DND-41 (cell line): ENCODE data around the gene TBC1D20.

Experiments used
- ATAC-seq: fragments of 200-7000 bp; cut with Tn5 transposase; 3 replicates; pipeline ENCODE4 v1.9.1; 2021; ENCODE audit warnings: low read depth; ENCODE audit not compliant: insufficient read depth
- DNase-seq: peaks from one replicate; pipeline ENCODE4 v3.0.0-alpha.2; 2020
- H2AFZ ChIP-seq: 2 replicates; pipeline ENCODE4 v1.6.0; 2012; ENCODE audit warnings: low read depth, low read length
- H3K27ac ChIP-seq: 2 replicates; pipeline ENCODE4 v1.5.1; 2012; ENCODE audit warnings: low read length, inconsistent platforms
- H3K27me3 ChIP-seq: fragments of 200-600 bp; sonication (generic); 2 replicates; pipeline ENCODE4 v1.6.0; 2012; ENCODE audit warnings: low read length, mild to moderate bottlenecking, inconsistent platforms; ENCODE audit not compliant: insufficient read depth, poor library complexity
- H3K36me3 ChIP-seq: 2 replicates; pipeline ENCODE4 v1.5.1; 2012; ENCODE audit warnings: low read length, inconsistent platforms; ENCODE audit not compliant: insufficient read depth
- H3K4me1 ChIP-seq: 2 replicates; pipeline ENCODE4 v1.5.1; 2012; ENCODE audit warnings: mild to moderate bottlenecking, low read length; ENCODE audit not compliant: insufficient read depth
- H3K4me2 ChIP-seq: 2 replicates; pipeline ENCODE4 v1.6.0; 2012; ENCODE audit warnings: mild to moderate bottlenecking, moderate library complexity, low read length, inconsistent platforms; ENCODE audit not compliant: insufficient read depth
- H3K4me3 ChIP-seq, 2 experiments: fragments of 200-600 bp in 1 of 2; shearing (Covaris generic) in 1 of 2; 2 replicates each; pipeline ENCODE4 v1.5.1; 2012 to 2016; ENCODE audit warnings: inconsistent platforms in 2 of 2, low read length in 2 of 2, mild to moderate bottlenecking in 2 of 2, low read depth in 1 of 2, moderate library complexity in 1 of 2
- H3K79me2 ChIP-seq: 2 replicates; pipeline ENCODE4 v1.6.0; 2012; ENCODE audit warnings: low read length, inconsistent platforms; ENCODE audit not compliant: insufficient read depth
- H3K9ac ChIP-seq: 2 replicates; pipeline ENCODE4 v1.6.0; 2012; ENCODE audit warnings: low read depth, mild to moderate bottlenecking, inconsistent platforms, low read length, moderate library complexity
- H3K9me3 ChIP-seq: 2 replicates; pipeline ENCODE4 v1.5.1; 2012; ENCODE audit warnings: low read length, moderate library complexity, mild to moderate bottlenecking, inconsistent platforms; ENCODE audit not compliant: insufficient read depth, severe bottlenecking
- H4K20me1 ChIP-seq: 2 replicates; pipeline ENCODE4 v1.6.0; 2012; ENCODE audit warnings: low read length; ENCODE audit not compliant: insufficient read depth
- EZH2 ChIP-seq: IDR thresholded peaks from 3 replicates; pipeline ENCODE4 v1.6.1; 2012; ENCODE audit warnings: borderline replicate concordance, low read depth, mild to moderate bottlenecking, moderate library complexity, low read length, inconsistent platforms; ENCODE audit not compliant: severe bottlenecking
- TF ChIP-seq, protein P1 (sequence below): IDR thresholded peaks from 2 replicates; pipeline ENCODE4 v1.5.1; 2012; ENCODE audit warnings: borderline replicate concordance, low read length, moderate library complexity, mild to moderate bottlenecking; ENCODE audit not compliant: poor library complexity, severe bottlenecking; ENCODE audit errors: extremely low read depth

Gene TBC1D20

GRCh38 chr20:475463-476357 lies 13.4 kb upstream of the TBC1D20 start:
- H3K27ac ChIP-seq = no peak overlapping the region
- no peak for DNase-seq
- H3K9ac ChIP-seq = no peak overlapping the region
- TF ChIP-seq, protein P1, sequence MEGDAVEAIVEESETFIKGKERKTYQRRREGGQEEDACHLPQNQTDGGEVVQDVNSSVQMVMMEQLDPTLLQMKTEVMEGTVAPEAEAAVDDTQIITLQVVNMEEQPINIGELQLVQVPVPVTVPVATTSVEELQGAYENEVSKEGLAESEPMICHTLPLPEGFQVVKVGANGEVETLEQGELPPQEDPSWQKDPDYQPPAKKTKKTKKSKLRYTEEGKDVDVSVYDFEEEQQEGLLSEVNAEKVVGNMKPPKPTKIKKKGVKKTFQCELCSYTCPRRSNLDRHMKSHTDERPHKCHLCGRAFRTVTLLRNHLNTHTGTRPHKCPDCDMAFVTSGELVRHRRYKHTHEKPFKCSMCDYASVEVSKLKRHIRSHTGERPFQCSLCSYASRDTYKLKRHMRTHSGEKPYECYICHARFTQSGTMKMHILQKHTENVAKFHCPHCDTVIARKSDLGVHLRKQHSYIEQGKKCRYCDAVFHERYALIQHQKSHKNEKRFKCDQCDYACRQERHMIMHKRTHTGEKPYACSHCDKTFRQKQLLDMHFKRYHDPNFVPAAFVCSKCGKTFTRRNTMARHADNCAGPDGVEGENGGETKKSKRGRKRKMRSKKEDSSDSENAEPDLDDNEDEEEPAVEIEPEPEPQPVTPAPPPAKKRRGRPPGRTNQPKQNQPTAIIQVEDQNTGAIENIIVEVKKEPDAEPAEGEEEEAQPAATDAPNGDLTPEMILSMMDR = no peak
- no peak for TF ChIP-seq EZH2
- H3K4me2 ChIP-seq = no peak overlapping the region
- H3K4me1 ChIP-seq = no peaks in the 10 kb centered on the region
- no peak for ATAC-seq
- peaks cover 12% of the 10 kb centered on the region for H3K9me3 ChIP-seq
- H3K79me2 ChIP-seq = no peaks in the 10 kb centered on the region
- no peak overlapping the region for H3K4me3 ChIP-seq
- H2AFZ ChIP-seq = no peak overlapping the region
- H3K36me3 ChIP-seq = peaks cover 53% of the 10 kb centered on the region
- no peaks in the 10 kb centered on the region for H3K27me3 ChIP-seq
- H4K20me1 ChIP-seq = peaks cover 10% of the 10 kb centered on the region; the same call in 1 of the 2 replicates

- H3K79me2 ChIP-seq = no peaks in the 10 kb centered on the region
- peaks cover 22% of the 10 kb centered on the region for H3K9me3 ChIP-seq
- no peak overlapping the region for H3K9ac ChIP-seq
- no peak overlapping the region for H3K27ac ChIP-seq
- H3K4me3 ChIP-seq = no peak overlapping the region
- ATAC-seq (no peak), DNase-seq (no peak)
- no peak overlapping the region for H2AFZ ChIP-seq
- H4K20me1 ChIP-seq = peaks cover 10% of the 10 kb centered on the region; the same call in 1 of the 2 replicates
- H3K4me1 ChIP-seq = no peaks in the 10 kb centered on the region
- H3K27me3 ChIP-seq = no peaks in the 10 kb centered on the region
- TF ChIP-seq, protein P1 = no peak
- no peak for TF ChIP-seq EZH2
- peaks cover 43% of the 10 kb centered on the region for H3K36me3 ChIP-seq
- no peak overlapping the region for H3K4me2 ChIP-seq
These were observed 12.2 kb upstream of the TBC1D20 start for GRCh38 chr20:474581-474980.

DNA sequence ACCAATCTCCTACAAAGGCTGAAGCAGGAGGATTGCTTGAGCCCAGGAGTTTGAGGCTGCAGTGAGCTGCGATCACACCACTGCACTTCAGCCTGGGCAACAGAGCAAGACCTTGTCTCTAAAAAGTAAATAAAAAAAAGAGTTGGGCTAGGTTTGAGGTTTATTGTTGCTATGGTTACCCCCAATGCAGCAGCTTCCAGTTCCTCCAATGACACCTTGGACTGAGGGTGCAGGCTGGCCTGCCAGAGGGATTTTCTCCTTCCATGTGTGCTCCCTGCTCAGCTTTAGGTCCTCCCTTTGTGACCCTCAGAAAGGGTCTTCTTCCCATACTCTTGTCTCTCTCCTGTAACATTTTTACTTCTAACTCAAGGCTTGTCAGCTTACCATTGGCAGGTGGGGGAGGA lies 10.6 kb upstream of the TBC1D20 start:
- ATAC-seq (no peak), DNase-seq (no peak)
- Histone ChIP-seq H3K4me1 (no peaks in the 10 kb centered on the region), H3K27me3 (no peaks in the 10 kb centered on the region), H3K36me3 (peaks cover 33% of the 10 kb centered on the region), H3K9me3 (peaks cover 30% of the 10 kb centered on the region), H2AFZ (no peak overlapping the region), H3K27ac (no peak overlapping the region), H3K9ac (no peak overlapping the region), H3K79me2 (no peaks in the 10 kb centered on the region), H3K4me2 (no peak overlapping the region), H3K4me3 (no peak overlapping the region), H4K20me1 (no peaks in the 10 kb centered on the region)
- TF ChIP-seq EZH2 = no peak
- TF ChIP-seq, protein P1 = no peak
